ENCODE measurements around the gene RALA.

RALA gene

DNA sequence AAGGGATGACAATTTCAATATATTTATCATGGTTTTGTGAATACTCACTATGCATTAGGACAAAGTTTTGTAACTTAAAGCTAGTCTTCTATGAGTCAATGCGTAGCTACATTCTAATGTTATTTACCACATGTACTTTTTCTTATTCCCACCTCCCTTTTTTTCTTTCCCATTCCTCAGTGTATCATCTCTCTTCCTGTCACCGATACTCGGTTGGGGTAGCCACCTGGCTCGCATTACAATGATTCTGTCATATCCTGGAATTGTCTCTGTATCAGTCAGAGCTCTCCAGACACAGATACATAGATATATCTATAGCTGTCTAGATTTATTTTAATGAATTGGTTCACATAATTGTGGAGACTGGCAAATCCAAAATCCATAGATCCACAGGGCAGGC lies 9.8 kb upstream of the RALA start:
- DNase-seq (ENCODE audit: low spot score) = no peak

DNA sequence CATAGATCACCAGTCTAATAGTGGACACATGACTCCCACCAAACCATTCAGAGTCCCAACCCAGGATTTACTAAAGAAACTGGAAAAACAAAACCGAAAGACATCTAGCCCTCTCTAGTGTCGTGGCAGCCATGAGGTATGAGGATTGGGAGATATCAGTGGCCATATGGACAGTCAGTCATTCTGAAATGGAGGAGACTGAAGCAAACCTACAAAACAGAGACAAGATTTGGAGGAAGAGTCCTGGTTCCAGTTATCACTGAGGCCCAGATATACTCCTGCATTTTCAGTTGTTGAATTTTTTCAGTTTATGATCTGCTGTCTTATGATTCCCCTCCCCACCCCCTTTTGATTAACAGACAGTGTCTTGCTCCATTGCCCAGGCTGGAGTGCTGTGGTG lies 9.1 kb upstream of the RALA start:
- no peak for DNase-seq (ENCODE audit: low spot score)

GRCh38 chr7:39615350-39615975 lies 7.9 kb upstream of the RALA start:
- no peak for DNase-seq (ENCODE audit: low spot score)

DNA sequence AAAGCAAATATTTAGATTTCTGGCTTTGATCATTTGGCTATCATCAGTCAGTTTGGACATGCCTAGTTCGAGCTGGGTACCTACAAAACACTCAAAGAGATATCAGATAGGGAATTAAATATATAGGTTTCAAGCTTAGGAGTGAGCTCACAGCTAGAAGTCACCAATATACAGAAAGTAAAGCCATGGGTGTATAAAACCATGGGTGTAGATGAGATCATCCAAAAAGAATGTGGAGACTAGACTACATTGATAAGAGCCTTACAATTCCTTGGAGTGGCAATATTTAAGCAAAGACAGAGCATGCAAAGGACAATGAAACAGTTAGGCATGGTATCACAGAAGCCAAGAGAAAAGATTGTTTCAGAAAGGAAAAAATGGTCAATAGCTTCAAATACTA lies 7.2 kb upstream of the RALA start:
- DNase-seq (ENCODE audit: low spot score) = no peak

GRCh38 chr7:39617005-39617404 lies 6.4 kb upstream of the RALA start:
- no peak for DNase-seq (ENCODE audit: low spot score)

GRCh38 chr7:39618868-39619267 lies 4.5 kb upstream of the RALA start:
- DNase-seq (ENCODE audit: low spot score) = no peak

- DNase-seq (ENCODE audit: low spot score) = no peak
These were observed 2.9 kb upstream of the RALA start for GRCh38 chr7:39620486-39620885.

DNA sequence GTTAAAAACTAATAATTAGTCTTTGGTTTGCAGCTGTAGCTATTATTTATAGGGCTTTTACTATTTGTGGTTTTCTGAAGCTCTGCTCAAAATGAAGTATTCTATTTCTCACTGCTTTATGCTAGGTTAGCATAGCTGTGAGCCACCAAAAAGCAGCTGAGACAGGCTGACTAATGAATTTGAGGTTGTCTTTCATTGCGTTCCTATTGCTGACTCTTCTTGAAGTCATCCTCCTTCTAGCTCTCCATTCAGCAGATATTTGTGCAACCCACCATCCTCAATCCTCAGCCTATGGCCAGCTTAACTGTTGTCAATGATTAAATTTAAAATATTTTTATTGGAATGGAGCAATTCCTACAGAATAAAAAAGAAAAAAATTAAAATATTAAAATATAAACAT lies 2.1 kb upstream of the RALA start:
- no peak for DNase-seq (ENCODE audit: low spot score)

GRCh38 chr7:39621784-39622411 lies 1.5 kb upstream of the RALA start:
- DNase-seq (ENCODE audit: low spot score) = no peak

GRCh38 chr7:39622609-39623008 lies 763 bp upstream of the RALA start:
- DNase-seq (ENCODE audit: low spot score) = no peak

DNA sequence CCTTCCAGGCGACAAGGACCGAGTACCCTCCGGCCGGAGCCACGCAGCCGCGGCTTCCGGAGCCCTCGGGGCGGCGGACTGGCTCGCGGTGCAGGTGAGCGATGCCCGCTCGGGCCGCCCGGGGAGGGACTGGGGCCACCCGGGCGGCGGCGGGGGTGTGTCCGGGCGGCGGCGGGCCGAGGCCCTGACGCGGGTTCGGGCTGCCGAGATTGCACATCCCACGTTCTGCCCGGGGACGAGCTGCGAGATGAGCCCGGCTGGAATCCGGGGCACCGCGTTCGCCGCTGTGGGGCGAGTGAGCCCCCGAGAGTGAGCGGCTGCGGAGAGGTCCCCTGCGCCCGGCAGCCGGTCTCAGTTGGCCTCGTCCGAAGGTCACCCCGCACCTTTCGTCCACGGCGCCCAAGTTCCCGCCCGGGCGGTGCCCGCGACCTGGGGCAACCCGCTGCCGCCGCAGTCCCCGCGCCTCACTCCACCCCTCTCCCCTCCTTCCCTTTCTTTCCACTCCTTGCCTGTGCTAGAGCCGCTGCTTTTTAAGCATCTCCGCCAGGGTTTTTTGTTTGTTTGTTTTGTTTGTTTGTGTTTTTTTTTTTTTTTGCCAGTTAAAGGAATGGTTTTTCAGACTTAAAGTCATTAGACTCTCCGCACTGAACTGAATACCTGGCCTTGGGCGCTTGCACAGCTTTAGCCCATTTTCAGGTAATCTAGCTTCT lies 515 bp downstream of the RALA start:
- DNase-seq (ENCODE audit: low spot score) = no peak

DNA sequence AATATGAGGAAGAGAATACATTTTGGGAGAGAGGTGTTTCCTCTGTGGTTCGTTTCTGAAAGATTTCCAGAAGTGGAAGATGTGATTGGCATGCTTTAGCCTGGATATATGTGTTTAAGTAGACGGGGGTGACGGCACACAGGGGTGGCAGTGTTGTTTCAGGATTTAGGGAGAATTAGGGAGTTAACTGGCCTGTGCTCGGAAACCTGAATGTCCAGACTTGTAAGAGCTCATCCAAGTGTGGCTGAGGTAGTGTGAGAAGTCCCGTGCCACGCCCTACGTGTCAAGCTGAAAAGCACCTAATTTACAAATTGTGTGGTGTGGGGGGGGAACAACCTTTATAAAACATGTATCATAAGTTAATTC lies 1.1 kb downstream of the RALA start:
- no peak for DNase-seq (ENCODE audit: low spot score)

DNA sequence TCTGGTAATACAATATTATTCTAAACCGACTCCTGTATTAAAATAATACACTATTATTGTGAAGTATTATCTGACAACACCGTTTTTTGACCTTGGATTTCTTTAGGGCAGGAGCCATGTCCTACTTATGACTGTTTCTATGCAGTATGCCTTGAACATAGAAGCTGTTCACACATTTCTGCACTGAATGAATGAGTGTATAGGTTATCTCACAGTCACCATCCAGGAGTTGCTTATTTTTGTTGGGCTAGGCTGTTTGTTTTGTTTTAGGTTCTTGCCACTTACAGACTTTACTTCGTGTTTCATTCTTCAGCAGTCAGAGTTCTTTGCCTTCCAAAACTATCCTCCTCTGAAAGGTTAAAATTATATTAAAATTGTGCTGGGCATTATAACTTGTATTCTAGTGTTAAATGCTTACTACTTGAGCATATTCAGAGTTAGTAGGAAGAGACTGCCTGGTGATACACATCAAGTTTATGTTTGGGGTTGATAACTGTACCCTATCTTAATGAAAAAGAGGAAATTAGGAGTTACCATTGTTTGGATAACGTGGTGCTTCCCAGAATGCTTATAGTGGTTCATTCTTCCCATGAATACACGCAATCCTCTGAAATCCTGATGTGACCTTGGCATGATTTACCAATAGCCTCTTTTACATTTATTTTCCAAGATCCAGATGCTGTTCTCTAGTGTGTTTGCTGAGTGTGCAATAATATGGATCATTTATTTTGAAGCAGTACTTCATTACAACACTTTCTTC lies 1.7 kb downstream of the RALA start:
- no peak for DNase-seq (ENCODE audit: low spot score)

- DNase-seq (ENCODE audit: low spot score) = no peak
These were observed 8.4 kb downstream of the RALA start for GRCh38 chr7:39631736-39632308.

DNA sequence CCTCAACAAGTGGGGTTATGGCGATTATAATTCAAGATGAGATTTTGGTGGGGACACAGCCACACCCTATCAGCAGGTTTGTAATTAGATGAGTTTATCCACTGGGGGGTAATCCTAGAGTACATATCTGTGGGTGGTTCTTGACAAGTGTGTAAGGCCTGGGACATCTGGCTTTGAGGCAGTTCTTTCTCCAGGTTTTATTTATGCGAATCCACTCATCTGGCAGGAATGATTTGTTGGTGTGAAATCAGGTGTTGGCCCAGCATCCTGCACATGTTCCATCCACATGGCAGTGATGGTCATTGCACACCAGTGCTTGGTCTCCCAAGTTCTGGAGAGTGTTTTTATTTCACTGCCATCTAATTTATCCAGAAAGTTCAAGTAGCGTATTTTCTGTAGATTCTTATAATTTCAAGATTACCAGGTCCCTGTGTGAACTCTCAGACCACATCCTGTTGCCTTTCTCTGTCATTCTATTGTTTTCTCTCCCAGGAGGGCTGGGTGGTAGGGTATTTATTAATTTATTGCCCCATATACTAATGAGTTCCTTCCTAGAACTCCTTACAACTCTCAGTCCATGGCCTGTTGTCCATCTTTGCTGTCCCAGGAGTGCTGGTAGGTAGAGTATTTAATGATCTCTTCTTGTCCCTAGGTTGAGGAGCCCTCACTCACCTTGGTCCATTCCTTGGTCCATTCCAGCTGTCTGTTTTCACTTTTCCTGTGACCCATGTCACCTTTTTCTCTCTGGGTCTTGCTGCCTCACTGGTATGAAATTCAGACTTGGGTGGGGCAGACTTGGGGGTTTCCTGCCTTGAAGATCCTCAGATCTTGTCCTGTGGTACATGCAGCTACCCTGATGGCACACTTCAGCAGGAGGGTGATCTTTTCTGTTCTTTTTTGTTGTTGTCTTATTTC lies 10.4 kb downstream of the RALA start:
- no peak for DNase-seq (ENCODE audit: low spot score)

DNA sequence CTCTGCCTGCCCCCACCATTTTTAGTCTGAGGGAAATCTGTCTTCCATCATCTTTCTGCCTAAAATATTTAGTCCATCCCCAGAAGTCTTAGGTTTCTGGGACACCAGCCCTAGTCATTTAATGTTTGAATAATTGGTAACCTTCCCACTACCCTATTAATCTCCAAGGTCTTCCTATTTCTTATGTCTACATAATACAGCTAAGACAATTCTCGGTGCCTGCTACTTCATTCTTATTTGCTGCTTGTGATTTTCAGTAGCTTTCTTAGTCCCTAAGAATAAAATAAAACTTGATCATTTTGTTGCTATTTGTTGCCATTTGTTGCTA lies 11.1 kb downstream of the RALA start:
- DNase-seq (ENCODE audit: low spot score) = no peak

DNA sequence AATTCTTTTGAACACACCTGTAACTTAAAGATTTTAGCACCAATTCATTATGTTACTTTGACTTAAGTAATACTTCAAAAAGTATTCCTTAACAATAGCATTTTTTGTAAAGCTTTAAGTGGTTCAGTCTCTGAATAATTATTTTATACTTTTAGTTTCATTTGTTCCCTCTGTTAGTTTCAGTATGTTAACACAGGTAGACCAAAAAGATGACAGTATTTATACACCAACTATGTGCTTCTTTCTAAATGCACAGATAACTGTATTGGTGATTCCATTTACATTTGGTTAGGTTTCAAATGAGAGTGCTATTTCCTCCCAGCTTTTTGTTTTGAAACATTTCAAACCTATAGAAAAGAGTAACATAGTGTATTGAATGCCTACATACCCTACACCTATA lies 14.0 kb downstream of the RALA start:
- DNase-seq (ENCODE audit: low spot score) = no peak

DNA sequence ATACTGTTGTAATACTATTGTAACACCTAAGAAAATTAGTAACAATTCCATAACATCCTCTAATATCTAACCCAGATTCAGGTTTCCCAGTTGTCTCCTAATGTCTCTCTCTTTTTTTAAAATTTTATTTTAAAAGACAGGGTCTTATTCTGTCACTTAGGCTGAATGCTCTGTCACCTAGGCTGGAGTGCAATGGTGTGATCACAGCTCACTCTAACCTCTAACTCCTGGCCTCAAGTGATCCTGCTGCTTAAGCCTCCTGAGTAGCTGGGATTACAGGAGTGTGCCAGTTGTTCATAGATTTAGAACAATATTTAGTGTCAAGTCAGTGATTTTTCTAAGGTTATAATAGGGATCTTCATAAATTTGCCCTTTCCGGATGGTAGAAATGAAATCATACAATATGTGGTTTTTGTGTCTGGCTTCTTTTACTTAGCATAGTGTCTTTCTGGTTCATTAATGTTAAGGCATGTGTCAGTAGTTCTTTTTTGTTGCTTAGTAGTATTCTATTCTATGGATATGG lies 14.7 kb downstream of the RALA start:
- no peak for DNase-seq (ENCODE audit: low spot score)

DNA sequence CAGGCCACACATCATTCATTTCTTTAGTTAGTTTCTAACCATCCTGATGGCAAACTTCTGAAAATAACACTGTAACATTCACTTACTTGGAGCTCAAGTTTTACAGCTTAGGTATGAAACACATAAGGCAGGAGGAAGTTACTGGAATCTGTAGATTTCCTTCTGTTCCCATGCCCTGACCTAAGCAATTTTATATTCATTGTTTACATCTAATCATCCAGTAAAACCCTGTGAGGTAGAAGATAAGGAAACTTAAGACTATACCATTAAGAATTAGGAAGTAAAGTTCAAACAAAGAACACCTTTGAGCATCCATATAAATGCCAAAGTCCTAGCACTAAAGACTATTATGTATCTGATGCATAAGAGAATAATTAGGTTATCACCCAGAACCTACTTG lies 19.5 kb downstream of the RALA start:
- DNase-seq (ENCODE audit: low spot score) = no peak

- DNase-seq (ENCODE audit: low spot score) = no peak
These were observed 20.8 kb downstream of the RALA start for GRCh38 chr7:39644170-39644569.

Data from SK-N-DZ (cell line).